Keratinocyte (primary cell): Measurements from ENCODE around the gene PCSK2. TPM values are rescaled to one million over a fixed set of nuclear protein-coding genes. Genes with fewer than 3 reads are reported as not detected.
A peak's percentile ranks its signal among the peaks of the same experiment; 100 is the strongest.

Experiments
- DNase-seq: peaks from one replicate; pipeline ENCODE4 v3.0.0-alpha.2; 2011; ENCODE audit warnings: low read depth, missing footprints, low spot score
- FAIRE-seq: peaks from 2 replicates; lab custom pipeline; 2011; peaks lifted over from hg19 to GRCh38; lab: Jason Lieb, UNC
- H2AFZ ChIP-seq: 2 replicates; pipeline ENCODE4 v1.6.0; 2012; ENCODE audit warnings: low read length, control low read depth, inconsistent platforms; ENCODE audit not compliant: control insufficient read depth
- H3K27ac ChIP-seq: 2 replicates; pipeline ENCODE4 v1.5.1; 2011; ENCODE audit warnings: low read length; ENCODE audit not compliant: control insufficient read depth, insufficient read depth
- H3K27me3 ChIP-seq: 3 replicates; pipeline ENCODE4 v1.6.0; 2011; ENCODE audit warnings: low read length; ENCODE audit not compliant: control insufficient read depth, insufficient read depth; ENCODE audit errors: extremely low read depth
- H3K36me3 ChIP-seq, 2 experiments: 2 replicates in 1 of 2; 3 replicates in 1 of 2; pipeline ENCODE4 v1.5.1; 2011; ENCODE audit warnings: low read length in 2 of 2, mild to moderate bottlenecking in 1 of 2; ENCODE audit not compliant: control insufficient read depth in 2 of 2, insufficient read depth in 2 of 2; ENCODE audit errors: extremely low read depth in 1 of 2
- H3K4me1 ChIP-seq: 3 replicates; pipeline ENCODE4 v1.5.1; 2011; ENCODE audit warnings: low read length; ENCODE audit not compliant: control insufficient read depth, insufficient read depth; ENCODE audit errors: extremely low read depth
- H3K4me2 ChIP-seq: 3 replicates; pipeline ENCODE4 v1.6.0; 2011; ENCODE audit warnings: low read depth, low read length; ENCODE audit not compliant: control insufficient read depth, insufficient read depth; ENCODE audit errors: extremely low read depth
- H3K4me3 ChIP-seq, 3 experiments: fragments of 200-600 bp in 1 of 3; sonication (generic) in 1 of 3; 2 replicates in 2 of 3; 3 replicates in 1 of 3; pipeline ENCODE4 v1.5.1; 2011 to 2016; ENCODE audit warnings: low read length in 3 of 3, mild to moderate bottlenecking in 3 of 3, control low read depth in 2 of 3, inconsistent platforms in 1 of 3, low read depth in 1 of 3, mixed read lengths in 1 of 3, mixed run types in 1 of 3, moderate library complexity in 1 of 3; ENCODE audit not compliant: control insufficient read depth in 2 of 3, insufficient read depth in 2 of 3; ENCODE audit errors: extremely low read depth in 1 of 3
- H3K79me2 ChIP-seq: 2 replicates; pipeline ENCODE4 v1.6.0; 2012; ENCODE audit warnings: low read length; ENCODE audit not compliant: control insufficient read depth, insufficient read depth
- H3K9ac ChIP-seq: 3 replicates; pipeline ENCODE4 v1.6.0; 2011; ENCODE audit warnings: low read length; ENCODE audit not compliant: control insufficient read depth, insufficient read depth; ENCODE audit errors: extremely low read depth
- H3K9me1 ChIP-seq: 3 replicates; pipeline ENCODE4 v1.6.0; 2011; ENCODE audit warnings: low read length; ENCODE audit not compliant: control insufficient read depth, insufficient read depth; ENCODE audit errors: extremely low read depth
- H3K9me3 ChIP-seq: 2 replicates; pipeline ENCODE4 v1.5.1; 2012; ENCODE audit warnings: low read depth, low read length; ENCODE audit not compliant: control insufficient read depth
- H4K20me1 ChIP-seq: 3 replicates; pipeline ENCODE4 v1.6.0; 2011; ENCODE audit warnings: low read length; ENCODE audit not compliant: control insufficient read depth, insufficient read depth; ENCODE audit errors: extremely low read depth
- CTCF ChIP-seq, 3 experiments: IDR thresholded peaks in 1 of 3; conservative IDR thresholded peaks in 1 of 3; optimal IDR thresholded peaks in 1 of 3; 2 replicates in 2 of 3; 3 replicates in 1 of 3; pipeline versions ENCODE3 to v1.5.1; 2011; ENCODE audit warnings: low read length in 3 of 3, mild to moderate bottlenecking in 3 of 3, moderate library complexity in 2 of 3, control low read depth in 1 of 3, inconsistent platforms in 1 of 3; ENCODE audit not compliant: insufficient read depth in 2 of 3; ENCODE audit errors: extremely low read depth in 1 of 3
- EZH2 ChIP-seq: IDR thresholded peaks from one replicate; pipeline ENCODE4 v1.6.1; 2012; ENCODE audit warnings: inconsistent platforms, mild to moderate bottlenecking, low read length, moderate library complexity
- dilution Hi-C: fragments of 300-500 bp; cut with MboI; formaldehyde crosslinking; loops from one replicate; pipeline ENCODE4 v1.7.0; 2020; ENCODE audit warnings: low sequenced_read_pairs; ENCODE audit not compliant: extremely low pct_ligation_motif_present
- polyA plus RNA-seq, 5 experiments: library from polyadenylated mRNA; depleted of rRNA in 3 of 5; stranded (reverse) in 3 of 5; stranded (forward) in 1 of 5; unstranded in 1 of 5; fragments of >200 nt; gene quantifications; 1 replicate in 1 of 5; 2 replicates in 3 of 5; 3 replicates in 1 of 5; pipeline versions ENCODE4 v1.2.1 to v1.2.3, GENCODE V29; 2011 to 2012; ENCODE audit warnings: missing spikeins in 2 of 5, low read depth in 1 of 5, low replicate concordance in 1 of 5

The PCSK2 gene
- polyA plus RNA-seq, 1 donor (not counting 4 experiments of a cell fraction or from before 2014, with no cell fraction given) = not detected

- Histone ChIP-seq H3K4me1 (peaks cover 6% of the 10 kb centered on the region), H3K9me3 (no peaks in the 10 kb centered on the region), H3K79me2 (no peaks in the 10 kb centered on the region), H3K9me1 (no peaks in the 10 kb centered on the region), H2AFZ (no peak overlapping the region), H3K36me3 (no peaks in the 10 kb centered on the region), H3K27ac (no peak overlapping the region), H4K20me1 (no peaks in the 10 kb centered on the region), H3K9ac (no peak overlapping the region), H3K4me2 (no peak overlapping the region), H3K4me3 (no peak overlapping the region), H3K27me3 (no peaks in the 10 kb centered on the region)
- dilution Hi-C loops = no loop called here
- FAIRE-seq (no peak), DNase-seq (no peak)
- TF ChIP-seq CTCF (optimal IDR thresholded peaks at IDR 0.05 in 1 of 3, IDR thresholded peaks at IDR 0.05 in 1 of 3, conservative IDR thresholded peaks at IDR 0.05 in 1 of 3; ENCODE audit: extremely low read depth in 1 of 3, insufficient read depth in 2 of 3, low read length in 3 of 3) = no peak
- no peak for TF ChIP-seq EZH2
These were observed 298.3 kb downstream of the PCSK2 start for GRCh38 chr20:17525132-17525531.

- no peaks in the 10 kb centered on the region for H3K79me2 ChIP-seq
These were observed 298.8 kb downstream of the PCSK2 start for GRCh38 chr20:17525650-17526049.

More at GRCh38 chr20:17525650-17526049, 298.8 kb downstream of the PCSK2 start:
- Histone ChIP-seq H3K9me3 (no peaks in the 10 kb centered on the region), H3K4me2 (peak overlapping the region; percentile 18), H3K27ac (no peak overlapping the region), H3K27me3 (no peaks in the 10 kb centered on the region), H3K9ac (no peak overlapping the region), H4K20me1 (no peaks in the 10 kb centered on the region), H3K4me3 (no peak overlapping the region), H3K36me3 (no peaks in the 10 kb centered on the region), H2AFZ (peak overlapping the region; percentile 96), H3K9me1 (no peaks in the 10 kb centered on the region), H3K4me1 (peaks cover 2% of the 10 kb centered on the region)
- TF ChIP-seq EZH2 (no peak), CTCF (optimal IDR thresholded peaks at IDR 0.05 in 1 of 3, IDR thresholded peaks at IDR 0.05 in 1 of 3, conservative IDR thresholded peaks at IDR 0.05 in 1 of 3; ENCODE audit: extremely low read depth in 1 of 3, insufficient read depth in 2 of 3, low read length in 3 of 3) (no peak)
- FAIRE-seq = peak; percentile 90
- no peak for DNase-seq
- dilution Hi-C loops = no loop called here
